Gastroesophageal sphincter (tissue), 3 donors: Measurements from ENCODE around the gene MIPEP.

Experiments
- CTCF ChIP-seq, 4 experiments: fragments of 200-600 bp in 2 of 4; fragments of 450-650 bp in 2 of 4; sonication (generic) in 1 of 4; IDR thresholded peaks; one replicate each; pipeline ENCODE4 v1.5.1; 2017 to 2019; ENCODE audit warnings: antibody characterized with exemption in 4 of 4, mild to moderate bottlenecking in 2 of 4, moderate library complexity in 2 of 4
- POLR2A ChIP-seq, 2 donors: fragments of 450-650 bp; IDR thresholded peaks; one replicate each; pipeline ENCODE4 v1.6.1; 2017; ENCODE audit warnings: antibody characterized with exemption in 2 of 2, mild to moderate bottlenecking in 2 of 2, moderate library complexity in 1 of 2

- TF ChIP-seq CTCF (IDR thresholded peaks at IDR 0.05) (no peak), POLR2A (IDR thresholded peaks at IDR 0.05) (no peak)
Observed at GRCh38 chr13:23787464-23787863, 101.7 kb downstream of the MIPEP start.
